ENCODE measurements around the gene GSTA4.
"Not testable (repeated sequence)": the region's sequence is repeated elsewhere in the genome, so short reads cannot be mapped to it uniquely, and the experiment has no call there.

The GSTA4 gene

GRCh38 chr6:52995089-52995912 lies at the start of gene GSTA4:
Gene GSTA4, minus strand, starts transcription at chr6:52995284. Its CDS starts 1,041 bp downstream, at chr6:52994243.
- peak within 1 kb of the TSS; percentile 99 for H3K27ac ChIP-seq (ENCODE audit: low read depth, low read length)
- peak within 1 kb of the TSS; percentile 100 for H3K9ac ChIP-seq (ENCODE audit: low read length)
- peaks cover 12% of the 10 kb centered on the region for H3K4me1 ChIP-seq (ENCODE audit: control insufficient read depth, insufficient read depth, low read length)
- not testable (repeated sequence) for H3K27me3 ChIP-seq (ENCODE audit: control insufficient read depth, insufficient read depth, low read length); H3K36me3 ChIP-seq (ENCODE audit: control insufficient read depth, insufficient read depth, low read length); H3K9me3 ChIP-seq (ENCODE audit: control insufficient read depth, insufficient read depth, low read depth, low read length)
- H3K4me3 ChIP-seq (ENCODE audit: low read depth, low read length): peak within 1 kb of the TSS; percentile 96

- Histone ChIP-seq H3K36me3 (ENCODE audit: control insufficient read depth, insufficient read depth, low read length) (peaks cover 19% of the 10 kb centered on the region), H3K27me3 (ENCODE audit: control insufficient read depth, insufficient read depth, low read length) (no peaks in the 10 kb centered on the region), H3K9ac (ENCODE audit: low read length) (no peak overlapping the region), H3K4me1 (ENCODE audit: control insufficient read depth, insufficient read depth, low read length) (peaks cover 15% of the 10 kb centered on the region), H3K27ac (ENCODE audit: low read depth, low read length) (no peak overlapping the region), H3K9me3 (ENCODE audit: control insufficient read depth, insufficient read depth, low read depth, low read length) (no peaks in the 10 kb centered on the region), H3K4me3 (ENCODE audit: low read depth, low read length) (no peak overlapping the region)
Observed at GRCh38 chr6:53044572-53044971, 49.5 kb upstream of the GSTA4 start.

- Histone ChIP-seq H3K9me3 (ENCODE audit: control insufficient read depth, insufficient read depth, low read depth, low read length) (no peaks in the 10 kb centered on the region), H3K27ac (ENCODE audit: low read depth, low read length) (no peak overlapping the region; the same call in 1 of the 2 replicates), H3K27me3 (ENCODE audit: control insufficient read depth, insufficient read depth, low read length) (no peaks in the 10 kb centered on the region), H3K4me1 (ENCODE audit: control insufficient read depth, insufficient read depth, low read length) (peaks cover 15% of the 10 kb centered on the region), H3K4me3 (ENCODE audit: low read depth, low read length) (0 out of 2 replicates have a peak overlapping the region, but pooled peaks have one; percentile 15), H3K9ac (ENCODE audit: low read length) (no peak overlapping the region), H3K36me3 (ENCODE audit: control insufficient read depth, insufficient read depth, low read length) (peaks cover 24% of the 10 kb centered on the region)
Observed at GRCh38 chr6:53044071-53044470, 49.0 kb upstream of the GSTA4 start.

GRCh38 chr6:53043581-53043980 lies 48.5 kb upstream of the GSTA4 start:
- Histone ChIP-seq H3K36me3 (ENCODE audit: control insufficient read depth, insufficient read depth, low read length) (peaks cover 27% of the 10 kb centered on the region), H3K27me3 (ENCODE audit: control insufficient read depth, insufficient read depth, low read length) (no peaks in the 10 kb centered on the region), H3K4me3 (ENCODE audit: low read depth, low read length) (no peak overlapping the region), H3K9me3 (ENCODE audit: control insufficient read depth, insufficient read depth, low read depth, low read length) (no peaks in the 10 kb centered on the region), H3K9ac (ENCODE audit: low read length) (no peak overlapping the region), H3K4me1 (ENCODE audit: control insufficient read depth, insufficient read depth, low read length) (peaks cover 15% of the 10 kb centered on the region), H3K27ac (ENCODE audit: low read depth, low read length) (no peak overlapping the region; the same call in 1 of the 2 replicates)

GRCh38 chr6:53042112-53042511 lies 47.0 kb upstream of the GSTA4 start:
- Histone ChIP-seq H3K27ac (ENCODE audit: low read depth, low read length) (no peak overlapping the region), H3K4me3 (ENCODE audit: low read depth, low read length) (no peak overlapping the region), H3K4me1 (ENCODE audit: control insufficient read depth, insufficient read depth, low read length) (peaks cover 15% of the 10 kb centered on the region), H3K27me3 (ENCODE audit: control insufficient read depth, insufficient read depth, low read length) (no peaks in the 10 kb centered on the region), H3K36me3 (ENCODE audit: control insufficient read depth, insufficient read depth, low read length) (peaks cover 29% of the 10 kb centered on the region), H3K9ac (ENCODE audit: low read length) (no peak overlapping the region), H3K9me3 (ENCODE audit: control insufficient read depth, insufficient read depth, low read depth, low read length) (no peaks in the 10 kb centered on the region)

- H3K4me3 ChIP-seq (ENCODE audit: low read depth, low read length): no peak overlapping the region
- H3K27me3 ChIP-seq (ENCODE audit: control insufficient read depth, insufficient read depth, low read length): no peaks in the 10 kb centered on the region
- H3K27ac ChIP-seq (ENCODE audit: low read depth, low read length): no peak overlapping the region
- no peaks in the 10 kb centered on the region for H3K9me3 ChIP-seq (ENCODE audit: control insufficient read depth, insufficient read depth, low read depth, low read length)
- H3K36me3 ChIP-seq (ENCODE audit: control insufficient read depth, insufficient read depth, low read length): peaks cover 31% of the 10 kb centered on the region
- H3K4me1 ChIP-seq (ENCODE audit: control insufficient read depth, insufficient read depth, low read length): peaks cover 15% of the 10 kb centered on the region
- H3K9ac ChIP-seq (ENCODE audit: low read length): no peak overlapping the region
Observed at GRCh38 chr6:53041356-53041755, 46.3 kb upstream of the GSTA4 start.

GRCh38 chr6:53038596-53038995 lies 43.5 kb upstream of the GSTA4 start:
- Histone ChIP-seq H3K36me3 (ENCODE audit: control insufficient read depth, insufficient read depth, low read length) (peaks cover 45% of the 10 kb centered on the region), H3K9me3 (ENCODE audit: control insufficient read depth, insufficient read depth, low read depth, low read length) (no peaks in the 10 kb centered on the region), H3K27ac (ENCODE audit: low read depth, low read length) (no peak overlapping the region), H3K27me3 (ENCODE audit: control insufficient read depth, insufficient read depth, low read length) (no peaks in the 10 kb centered on the region), H3K4me1 (ENCODE audit: control insufficient read depth, insufficient read depth, low read length) (peaks cover 3% of the 10 kb centered on the region; the same call in 1 of the 2 replicates), H3K4me3 (ENCODE audit: low read depth, low read length) (no peak overlapping the region), H3K9ac (ENCODE audit: low read length) (no peak overlapping the region)

- H3K9me3 ChIP-seq (ENCODE audit: control insufficient read depth, insufficient read depth, low read depth, low read length): no peaks in the 10 kb centered on the region
- no peak overlapping the region for H3K27ac ChIP-seq (ENCODE audit: low read depth, low read length)
- no peaks in the 10 kb centered on the region for H3K4me1 ChIP-seq (ENCODE audit: control insufficient read depth, insufficient read depth, low read length)
- H3K27me3 ChIP-seq (ENCODE audit: control insufficient read depth, insufficient read depth, low read length): no peaks in the 10 kb centered on the region
- H3K4me3 ChIP-seq (ENCODE audit: low read depth, low read length): no peak overlapping the region
- no peak overlapping the region for H3K9ac ChIP-seq (ENCODE audit: low read length)
- peaks cover 45% of the 10 kb centered on the region for H3K36me3 ChIP-seq (ENCODE audit: control insufficient read depth, insufficient read depth, low read length)
Observed at GRCh38 chr6:53038141-53038540, 43.1 kb upstream of the GSTA4 start.

GRCh38 chr6:53035549-53036213 lies 40.6 kb upstream of the GSTA4 start:
- Histone ChIP-seq H3K4me1 (ENCODE audit: control insufficient read depth, insufficient read depth, low read length) (no peaks in the 10 kb centered on the region), H3K36me3 (ENCODE audit: control insufficient read depth, insufficient read depth, low read length) (peaks cover 39% of the 10 kb centered on the region)

GRCh38 chr6:53033764-53034163 lies 38.7 kb upstream of the GSTA4 start:
- Histone ChIP-seq H3K4me3 (ENCODE audit: low read depth, low read length) (no peak overlapping the region), H3K9ac (ENCODE audit: low read length) (no peak overlapping the region), H3K4me1 (ENCODE audit: control insufficient read depth, insufficient read depth, low read length) (no peaks in the 10 kb centered on the region), H3K27ac (ENCODE audit: low read depth, low read length) (no peak overlapping the region), H3K27me3 (ENCODE audit: control insufficient read depth, insufficient read depth, low read length) (no peaks in the 10 kb centered on the region), H3K36me3 (ENCODE audit: control insufficient read depth, insufficient read depth, low read length) (peaks cover 36% of the 10 kb centered on the region), H3K9me3 (ENCODE audit: control insufficient read depth, insufficient read depth, low read depth, low read length) (no peaks in the 10 kb centered on the region)

More at GRCh38 chr6:53035549-53036213, 40.6 kb upstream of the GSTA4 start:
- Histone ChIP-seq H3K9ac (ENCODE audit: low read length) (no peak overlapping the region), H3K27me3 (ENCODE audit: control insufficient read depth, insufficient read depth, low read length) (no peaks in the 10 kb centered on the region), H3K27ac (ENCODE audit: low read depth, low read length) (no peak overlapping the region), H3K4me3 (ENCODE audit: low read depth, low read length) (no peak overlapping the region), H3K9me3 (ENCODE audit: control insufficient read depth, insufficient read depth, low read depth, low read length) (no peaks in the 10 kb centered on the region)

GRCh38 chr6:53032849-53033248 lies 37.8 kb upstream of the GSTA4 start:
- H3K9ac ChIP-seq (ENCODE audit: low read length): no peak overlapping the region
- H3K27me3 ChIP-seq (ENCODE audit: control insufficient read depth, insufficient read depth, low read length): no peaks in the 10 kb centered on the region
- no peak overlapping the region for H3K4me3 ChIP-seq (ENCODE audit: low read depth, low read length)
- no peaks in the 10 kb centered on the region for H3K9me3 ChIP-seq (ENCODE audit: control insufficient read depth, insufficient read depth, low read depth, low read length)
- peaks cover 41% of the 10 kb centered on the region for H3K36me3 ChIP-seq (ENCODE audit: control insufficient read depth, insufficient read depth, low read length)
- H3K27ac ChIP-seq (ENCODE audit: low read depth, low read length): no peak overlapping the region
- H3K4me1 ChIP-seq (ENCODE audit: control insufficient read depth, insufficient read depth, low read length): no peaks in the 10 kb centered on the region
